Calu3 (cell line): ENCODE measurements around the gene CREBRF. TPM values are rescaled to one million over a fixed set of nuclear protein-coding genes. Genes with fewer than 3 reads are reported as not detected.

ENCODE experiments used
- BruUV-seq: library from RNA; stranded (reverse); fragments of 400-500 nt; replicated peaks from 2 replicates; lab custom pipeline; 2021; lab: Mats Ljungman, UMichigan
- CTCF ChIA-PET: fragments of 300-600 bp; sonication (Branson Sonifier 250); formaldehyde crosslinking; loops from one replicate; lab custom pipeline; 2022; ENCODE audit warnings: antibody characterized with exemption; lab: Charles Lee
- DNase-seq: peaks from one replicate; pipeline ENCODE4 v3.0.0; 2022
- H3K27ac Mint-ChIP-seq: one replicate; pipeline ENCODE4 v1.8.0; 2022; ENCODE audit warnings: mixed read lengths; ENCODE audit not compliant: unreplicated experiment
- H3K27me3 Mint-ChIP-seq: one replicate; pipeline ENCODE4 v1.8.0; 2022; ENCODE audit warnings: mixed read lengths; ENCODE audit not compliant: unreplicated experiment
- H3K36me3 Mint-ChIP-seq: one replicate; pipeline ENCODE4 v1.8.0; 2022; ENCODE audit warnings: mild to moderate bottlenecking, moderate library complexity, mixed read lengths; ENCODE audit not compliant: insufficient read depth, unreplicated experiment
- H3K4me1 Mint-ChIP-seq: one replicate; pipeline ENCODE4 v1.8.0; 2022; ENCODE audit warnings: mild to moderate bottlenecking, low read depth, mixed read lengths; ENCODE audit not compliant: unreplicated experiment
- H3K4me3 Mint-ChIP-seq: one replicate; pipeline ENCODE4 v1.8.0; 2022; ENCODE audit warnings: mild to moderate bottlenecking, low read depth, moderate library complexity, mixed read lengths; ENCODE audit not compliant: unreplicated experiment
- H3K9me3 Mint-ChIP-seq: one replicate; pipeline ENCODE4 v1.8.0; 2022; ENCODE audit warnings: low read depth, mixed read lengths; ENCODE audit not compliant: unreplicated experiment
- intact Hi-C: fragments of 100-400 bp; cut with micrococcal nuclease; formaldehyde crosslinking; loops from one replicate; pipeline ENCODE4 v1.10.0; 2022; ENCODE audit not compliant: unreplicated experiment
- total RNA-seq: library from RNA; stranded (reverse); gene quantifications from 2 replicates; pipeline ENCODE4 v1.2.3, GENCODE V29; 2022
- TF ChIP-seq, protein P1 (sequence below): fragments of 200-600 bp; IDR thresholded peaks from one replicate; pipeline ENCODE4 v1.8.0; 2022; ENCODE audit warnings: antibody characterized with exemption; ENCODE audit not compliant: unreplicated experiment

Gene CREBRF
- total RNA-seq, 1 experiment from 2014 or later: 18.2 TPM

DNA sequence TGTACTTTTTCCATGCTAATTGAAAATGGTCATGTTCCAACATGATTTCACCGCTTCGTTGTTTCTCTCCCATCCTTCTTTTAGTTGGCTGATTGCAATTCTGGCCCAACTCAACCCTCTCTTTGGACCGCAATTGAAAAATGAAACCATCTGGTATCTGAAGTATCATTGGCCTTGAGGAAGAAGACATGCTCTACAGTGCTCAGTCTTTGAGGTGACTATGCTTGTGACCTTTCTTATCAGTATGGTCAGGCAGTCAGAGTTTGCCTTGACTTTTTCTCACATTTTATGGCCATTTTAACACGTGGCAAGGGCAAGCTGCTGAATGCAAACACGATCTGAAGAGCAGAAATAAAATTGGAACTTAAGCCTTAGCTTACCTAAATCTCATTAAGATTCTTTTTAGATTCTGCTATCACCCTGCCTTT lies 36.0 kb upstream of the CREBRF start:
- Mint-ChIP-seq H3K27ac (no peak overlapping the region), H3K36me3 (peaks cover 49% of the 10 kb centered on the region), H3K27me3 (no peaks in the 10 kb centered on the region), H3K9me3 (peaks cover 3% of the 10 kb centered on the region), H3K4me1 (peaks cover 31% of the 10 kb centered on the region), H3K4me3 (no peak overlapping the region)
- TF ChIP-seq, protein P1, sequence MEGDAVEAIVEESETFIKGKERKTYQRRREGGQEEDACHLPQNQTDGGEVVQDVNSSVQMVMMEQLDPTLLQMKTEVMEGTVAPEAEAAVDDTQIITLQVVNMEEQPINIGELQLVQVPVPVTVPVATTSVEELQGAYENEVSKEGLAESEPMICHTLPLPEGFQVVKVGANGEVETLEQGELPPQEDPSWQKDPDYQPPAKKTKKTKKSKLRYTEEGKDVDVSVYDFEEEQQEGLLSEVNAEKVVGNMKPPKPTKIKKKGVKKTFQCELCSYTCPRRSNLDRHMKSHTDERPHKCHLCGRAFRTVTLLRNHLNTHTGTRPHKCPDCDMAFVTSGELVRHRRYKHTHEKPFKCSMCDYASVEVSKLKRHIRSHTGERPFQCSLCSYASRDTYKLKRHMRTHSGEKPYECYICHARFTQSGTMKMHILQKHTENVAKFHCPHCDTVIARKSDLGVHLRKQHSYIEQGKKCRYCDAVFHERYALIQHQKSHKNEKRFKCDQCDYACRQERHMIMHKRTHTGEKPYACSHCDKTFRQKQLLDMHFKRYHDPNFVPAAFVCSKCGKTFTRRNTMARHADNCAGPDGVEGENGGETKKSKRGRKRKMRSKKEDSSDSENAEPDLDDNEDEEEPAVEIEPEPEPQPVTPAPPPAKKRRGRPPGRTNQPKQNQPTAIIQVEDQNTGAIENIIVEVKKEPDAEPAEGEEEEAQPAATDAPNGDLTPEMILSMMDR: no peak
- no peak for DNase-seq
- intact Hi-C loops: no loop called here
- CTCF ChIA-PET: no interaction called here
- no TSS peak for BruUV-seq

DNA sequence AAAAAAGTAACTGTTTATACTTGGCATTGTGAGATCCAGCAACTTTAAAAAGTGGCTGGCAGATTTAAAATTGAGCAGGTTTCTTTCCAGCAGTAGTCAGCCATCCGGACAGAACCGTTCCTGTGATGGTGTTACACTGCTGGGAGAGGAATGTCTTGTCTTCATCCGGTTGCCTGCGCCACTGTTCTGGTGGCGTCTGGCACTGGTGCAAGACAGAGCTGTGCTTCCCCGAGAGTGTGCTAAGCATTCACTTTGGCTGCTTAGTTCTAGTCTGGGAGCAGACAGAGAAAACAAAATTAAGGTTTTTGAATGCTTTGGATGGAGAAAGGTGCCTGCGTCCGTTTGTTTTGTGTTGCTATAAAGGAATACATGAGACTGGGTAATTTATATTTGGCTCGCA lies 35.5 kb upstream of the CREBRF start:
- intact Hi-C loops: no loop called here
- no peak for DNase-seq
- Mint-ChIP-seq H3K9me3 (peaks cover 3% of the 10 kb centered on the region), H3K36me3 (peaks cover 49% of the 10 kb centered on the region), H3K27me3 (no peaks in the 10 kb centered on the region), H3K4me3 (no peak overlapping the region), H3K27ac (no peak overlapping the region), H3K4me1 (peaks cover 28% of the 10 kb centered on the region)
- CTCF ChIA-PET: no interaction called here
- BruUV-seq: no TSS peak
- TF ChIP-seq, protein P1: no peak

DNA sequence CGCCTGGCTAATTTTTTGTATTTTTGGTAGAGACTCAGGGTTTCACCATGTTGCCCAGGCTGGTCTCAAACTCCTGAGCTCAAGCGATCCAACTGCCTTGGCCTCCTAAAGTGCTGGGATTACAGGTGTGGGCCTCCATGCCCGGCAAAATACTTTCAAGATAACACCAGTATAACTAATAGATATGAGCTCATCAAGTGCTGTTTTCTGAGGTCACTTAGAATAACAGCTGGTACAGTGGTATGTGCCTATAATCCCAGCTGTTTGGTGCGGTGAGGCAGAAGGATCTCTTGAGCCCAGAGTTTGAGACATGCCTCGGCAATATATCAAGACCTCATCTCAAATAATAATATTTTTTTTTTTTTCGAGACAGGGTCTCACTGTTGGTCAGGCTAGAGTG lies 30.5 kb upstream of the CREBRF start:
- no peak for DNase-seq
- intact Hi-C loops: loop anchor here (5.0 kb wide), 1 partner anchor 38 kb away; no protein-coding TSS in a partner anchor
- Mint-ChIP-seq H3K9me3 (no peaks in the 10 kb centered on the region), H3K36me3 (peaks cover 29% of the 10 kb centered on the region), H3K4me3 (no peak overlapping the region), H3K27me3 (no peaks in the 10 kb centered on the region), H3K27ac (no peak overlapping the region), H3K4me1 (no peaks in the 10 kb centered on the region)
- TF ChIP-seq, protein P1: no peak
- no TSS peak for BruUV-seq
- CTCF ChIA-PET: interaction anchor here (0.7 to 0.8 kb wide), 2 partner anchors 42 to 1154 kb away, joined by 4 to 5 read pairs; partner anchors contain the start of gene ATP6V0E1

DNA sequence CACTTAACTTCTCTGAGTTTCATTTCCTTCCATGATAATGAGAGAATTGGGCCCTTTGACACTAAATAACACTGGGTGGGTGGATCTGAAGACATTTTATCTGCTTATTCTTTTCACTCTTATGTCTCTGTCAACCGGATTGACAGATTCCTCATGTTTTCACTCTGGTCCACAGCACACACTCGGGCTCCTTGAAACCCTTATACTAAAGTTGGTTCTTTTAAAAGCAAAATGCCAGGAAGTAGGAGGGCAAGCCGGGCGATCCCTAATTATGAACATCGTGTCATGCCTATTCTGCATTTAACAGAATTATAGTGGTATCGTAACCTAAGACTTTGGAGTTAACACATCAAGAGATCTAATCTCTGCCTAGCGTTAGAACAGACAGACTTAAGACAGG lies 28.2 kb upstream of the CREBRF start:
- Mint-ChIP-seq H3K27ac (no peak overlapping the region), H3K27me3 (no peaks in the 10 kb centered on the region), H3K4me3 (no peak overlapping the region), H3K9me3 (no peaks in the 10 kb centered on the region), H3K36me3 (peaks cover 14% of the 10 kb centered on the region), H3K4me1 (no peaks in the 10 kb centered on the region)
- CTCF ChIA-PET: no interaction called here
- TF ChIP-seq, protein P1: no peak
- intact Hi-C loops: loop anchor here (5.0 kb wide), 1 partner anchor 41 kb away; no protein-coding TSS in a partner anchor
- BruUV-seq: no TSS peak
- DNase-seq: no peak
